Brain microvascular endothelial cell (primary cell): ENCODE results near the gene ZNRF3.
"Not testable (repeated sequence)": the region's sequence is repeated elsewhere in the genome, so short reads cannot be mapped to it uniquely, and the experiment has no call there.

Source experiments
- DNase-seq: peaks from one replicate; pipeline ENCODE4 v3.0.0-alpha.2; 2020
- H3K27ac ChIP-seq: fragments of 250-450 bp; sonication (Bioruptor Pico); 2 replicates; pipeline ENCODE4 v1.5.1; 2020; ENCODE audit warnings: mild to moderate bottlenecking, moderate library complexity
- H3K27me3 ChIP-seq: fragments of 250-450 bp; sonication (Bioruptor Pico); replicated peaks from 2 replicates; pipeline ENCODE4 v1.5.1; 2020; ENCODE audit warnings: mild to moderate bottlenecking
- H3K36me3 ChIP-seq: fragments of 250-450 bp; sonication (Bioruptor Pico); replicated peaks from 2 replicates; pipeline ENCODE4 v1.5.1; 2020; ENCODE audit warnings: mild to moderate bottlenecking
- H3K4me3 ChIP-seq: 2 replicates; pipeline ENCODE4 v1.5.1; 2011; ENCODE audit warnings: low read depth, mild to moderate bottlenecking, control low read depth, low read length, moderate library complexity
- in situ Hi-C: cut with HindIII; loops from 2 replicates; pipeline ENCODE4 v1.10.0; 2017; ENCODE audit warnings: low sequenced_read_pairs, low pct_ligation_motif_present
- TF ChIP-seq, protein P1 (sequence below): IDR thresholded peaks from 2 replicates; pipeline ENCODE4 v1.5.1; 2011; ENCODE audit warnings: low read depth, mild to moderate bottlenecking, moderate library complexity, low read length, control low read depth, inconsistent platforms; ENCODE audit errors: missing control alignments

Gene ZNRF3

DNA sequence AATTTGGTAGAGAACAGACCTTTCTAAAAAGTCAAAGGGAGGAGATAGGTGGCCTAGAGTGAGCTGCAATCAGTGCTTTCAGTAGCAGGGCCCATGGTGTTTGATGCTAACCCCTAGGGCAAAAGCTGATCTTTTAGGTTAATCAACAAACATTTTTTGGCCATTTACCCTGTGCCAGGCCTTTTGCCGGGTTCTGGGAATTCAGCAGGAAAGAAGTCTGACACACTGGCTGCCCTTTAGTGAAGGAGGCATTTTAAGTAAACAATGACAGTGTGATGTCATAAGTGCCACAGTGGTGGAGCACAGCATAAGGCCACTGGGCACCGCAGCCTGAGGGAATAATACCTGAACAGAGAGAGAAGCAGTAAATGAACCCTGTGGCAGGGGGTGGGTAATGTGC, 149.2 kb downstream of the ZNRF3 start:
- Histone ChIP-seq H3K27ac (peak overlapping the region; percentile 94), H3K36me3 (no peaks in the 10 kb centered on the region), H3K27me3 (no peaks in the 10 kb centered on the region), H3K4me3 (no peak overlapping the region)
- DNase-seq = no peak
- TF ChIP-seq, protein P1, sequence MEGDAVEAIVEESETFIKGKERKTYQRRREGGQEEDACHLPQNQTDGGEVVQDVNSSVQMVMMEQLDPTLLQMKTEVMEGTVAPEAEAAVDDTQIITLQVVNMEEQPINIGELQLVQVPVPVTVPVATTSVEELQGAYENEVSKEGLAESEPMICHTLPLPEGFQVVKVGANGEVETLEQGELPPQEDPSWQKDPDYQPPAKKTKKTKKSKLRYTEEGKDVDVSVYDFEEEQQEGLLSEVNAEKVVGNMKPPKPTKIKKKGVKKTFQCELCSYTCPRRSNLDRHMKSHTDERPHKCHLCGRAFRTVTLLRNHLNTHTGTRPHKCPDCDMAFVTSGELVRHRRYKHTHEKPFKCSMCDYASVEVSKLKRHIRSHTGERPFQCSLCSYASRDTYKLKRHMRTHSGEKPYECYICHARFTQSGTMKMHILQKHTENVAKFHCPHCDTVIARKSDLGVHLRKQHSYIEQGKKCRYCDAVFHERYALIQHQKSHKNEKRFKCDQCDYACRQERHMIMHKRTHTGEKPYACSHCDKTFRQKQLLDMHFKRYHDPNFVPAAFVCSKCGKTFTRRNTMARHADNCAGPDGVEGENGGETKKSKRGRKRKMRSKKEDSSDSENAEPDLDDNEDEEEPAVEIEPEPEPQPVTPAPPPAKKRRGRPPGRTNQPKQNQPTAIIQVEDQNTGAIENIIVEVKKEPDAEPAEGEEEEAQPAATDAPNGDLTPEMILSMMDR = no peak
- in situ Hi-C loops = no loop called here

DNA sequence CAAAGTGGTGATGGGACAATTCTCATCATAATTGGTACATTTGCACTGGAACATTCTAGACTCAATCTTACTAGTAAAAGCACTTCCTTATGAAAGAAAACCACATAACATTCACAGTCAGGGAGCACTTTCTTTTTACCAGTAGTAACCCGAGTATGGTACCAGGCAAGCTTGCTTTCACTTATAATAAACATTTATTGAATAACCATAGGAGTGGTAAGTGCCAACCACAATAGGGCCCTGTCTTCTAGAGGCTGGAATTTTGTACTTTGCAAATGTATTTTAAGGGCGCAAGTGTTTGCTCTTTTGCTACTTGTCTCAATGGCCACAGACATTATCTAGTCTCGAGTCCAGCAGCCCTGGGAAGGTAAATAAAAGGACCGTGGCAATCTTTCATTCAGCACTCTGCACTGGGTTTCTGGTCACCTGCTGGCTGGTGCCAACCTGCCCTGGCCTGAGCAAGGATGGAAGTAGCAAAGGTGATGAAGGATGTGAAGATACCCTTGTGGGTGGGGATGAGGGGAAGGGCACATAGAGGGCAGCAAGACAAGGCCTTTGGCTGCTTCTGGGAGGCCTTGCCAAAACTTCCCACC, 154.1 kb downstream of the ZNRF3 start:
- DNase-seq = no peak
- in situ Hi-C loops = no loop called here
- no peak overlapping the region for H3K27ac ChIP-seq
- TF ChIP-seq, protein P1 = no peak
- no peak overlapping the region for H3K4me3 ChIP-seq
- H3K36me3 ChIP-seq = no peaks in the 10 kb centered on the region
- no peaks in the 10 kb centered on the region for H3K27me3 ChIP-seq

DNA sequence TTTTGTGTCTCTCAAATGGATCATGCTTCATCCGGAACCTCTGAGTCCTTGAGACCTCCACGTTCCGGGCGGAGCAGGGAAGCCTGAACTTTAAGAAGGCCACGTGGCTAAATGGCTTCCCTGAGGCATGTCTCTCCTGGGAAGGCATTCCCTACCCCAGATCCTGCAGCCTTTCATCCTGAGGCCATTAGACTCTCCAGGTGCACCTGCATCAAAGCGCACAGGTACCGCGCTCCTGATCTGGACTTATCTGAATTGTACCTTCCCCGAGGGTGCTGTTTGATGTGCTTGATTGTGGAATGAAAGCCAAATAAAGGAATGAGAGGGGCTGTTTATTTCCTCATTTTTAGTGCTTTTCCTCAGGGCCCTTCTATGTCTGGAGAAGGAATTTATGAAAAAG, 155.8 kb downstream of the ZNRF3 start:
- H3K36me3 ChIP-seq = no peaks in the 10 kb centered on the region
- H3K4me3 ChIP-seq = no peak overlapping the region
- no peaks in the 10 kb centered on the region for H3K27me3 ChIP-seq
- in situ Hi-C loops = no loop called here
- no peak overlapping the region for H3K27ac ChIP-seq
- TF ChIP-seq, protein P1 = no peak
- DNase-seq = no peak

DNA sequence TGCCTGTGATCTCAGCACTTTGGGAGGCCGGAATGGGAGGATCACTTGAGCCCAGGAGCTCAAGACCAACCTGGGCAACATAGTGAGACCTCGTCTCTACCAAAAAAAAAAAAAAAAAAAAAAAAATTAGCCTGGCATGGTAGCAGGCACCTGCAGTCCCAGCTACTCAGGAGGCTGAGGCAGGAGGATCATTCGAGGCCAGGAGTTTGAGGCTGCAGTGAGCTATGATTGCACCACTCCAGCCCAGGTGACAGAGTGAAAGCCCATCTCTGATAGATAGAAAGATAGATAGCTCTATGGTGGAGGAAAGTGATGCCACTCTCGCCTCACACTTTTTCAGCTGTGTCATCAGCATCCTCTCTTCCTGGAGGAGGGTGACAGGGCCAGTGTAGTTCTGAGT, 156.3 kb downstream of the ZNRF3 start:
- DNase-seq, H3K27ac ChIP-seq, H3K4me3 ChIP-seq, in situ Hi-C loops, H3K27me3 ChIP-seq, H3K36me3 ChIP-seq: not testable (repeated sequence)

DNA sequence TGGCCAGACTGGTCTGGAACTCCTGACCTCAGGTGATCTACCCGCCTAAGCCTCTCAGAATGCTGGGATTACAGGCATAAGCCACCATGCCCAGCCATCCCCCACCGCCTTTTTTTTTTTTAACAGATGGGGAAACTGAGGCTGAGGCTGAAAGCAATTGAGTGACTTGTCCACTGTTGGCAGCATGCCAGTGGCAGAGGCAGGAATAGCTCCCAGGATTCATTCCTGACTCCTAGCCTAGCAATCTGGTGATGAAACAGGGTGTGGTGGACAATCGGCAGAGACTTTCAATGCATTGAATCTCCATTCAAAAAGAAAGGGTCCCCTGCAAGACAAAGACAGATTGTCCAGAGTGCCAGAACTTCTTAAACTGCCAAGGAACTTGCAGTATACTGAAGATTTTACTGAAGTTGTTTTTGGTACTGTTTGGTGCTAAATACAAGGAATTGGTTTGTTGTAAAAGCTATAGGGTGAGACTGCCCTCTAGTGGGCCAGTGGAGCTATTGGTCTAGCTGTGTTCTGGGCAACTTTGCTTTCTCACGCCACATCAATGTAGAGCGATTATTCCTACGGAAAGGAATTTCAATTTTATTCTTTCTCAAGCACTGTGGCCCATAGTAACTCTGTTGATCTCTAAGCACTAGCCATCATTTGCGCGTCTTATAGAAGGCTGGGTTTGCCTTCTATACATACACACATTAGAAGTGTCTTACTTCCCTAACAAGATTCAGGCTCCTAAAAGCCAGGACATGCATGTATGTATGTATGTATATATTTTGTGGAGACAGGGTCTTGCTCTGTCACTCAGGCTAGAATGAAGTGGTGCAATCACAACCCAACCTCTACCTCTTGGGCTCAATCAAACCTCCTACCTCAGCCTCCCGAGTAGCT, 157.3 kb downstream of the ZNRF3 start:
- no peaks in the 10 kb centered on the region for H3K36me3 ChIP-seq
- in situ Hi-C loops = no loop called here
- TF ChIP-seq, protein P1 = peak; percentile 98
- DNase-seq = peak; percentile 88
- H3K4me3 ChIP-seq = no peak overlapping the region
- peak overlapping the region; percentile 43 for H3K27ac ChIP-seq
- H3K27me3 ChIP-seq = no peaks in the 10 kb centered on the region

DNA sequence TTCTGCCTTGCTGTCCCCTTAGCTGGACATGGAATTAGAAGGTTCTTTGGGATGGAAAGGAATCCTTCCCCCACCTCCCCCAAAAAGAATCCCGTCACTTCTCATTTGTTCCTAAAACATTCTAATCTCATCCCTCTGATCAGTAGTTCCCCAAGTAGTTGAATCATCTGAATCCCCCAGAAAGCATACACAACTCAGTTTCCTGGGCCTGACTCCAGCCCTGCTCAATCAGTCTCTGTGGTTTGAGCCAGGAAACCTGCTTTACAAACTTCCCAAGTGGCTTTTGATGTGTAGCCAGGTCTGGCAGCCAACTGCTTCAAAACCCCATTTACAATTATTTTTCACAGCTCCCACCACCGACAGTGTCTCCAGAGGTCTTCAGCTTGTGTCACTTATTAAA, 158.0 kb downstream of the ZNRF3 start:
- H3K4me3 ChIP-seq = no peak overlapping the region
- no peaks in the 10 kb centered on the region for H3K27me3 ChIP-seq
- TF ChIP-seq, protein P1 = no peak
- no peaks in the 10 kb centered on the region for H3K36me3 ChIP-seq
- H3K27ac ChIP-seq = peak overlapping the region; percentile 43
- in situ Hi-C loops = no loop called here
- DNase-seq = peak; percentile 47
